SK-N-SH (cell line): ENCODE results near the gene GID4. TPM values are rescaled to one million over a fixed set of nuclear protein-coding genes. Genes with fewer than 3 reads are reported as not detected.

Experiments
- CTCF ChIA-PET: fragments of 300-600, 350-600 bp; formaldehyde crosslinking; extraction: SDS; loops from one replicate; lab custom pipeline; 2021; lab: Yijun Ruan, JAX
- POLR2A ChIA-PET: fragments of 350-600 bp; sonication (Branson Sonifier 250); formaldehyde crosslinking; extraction: SDS; loops from one replicate; lab custom pipeline; 2020; ENCODE audit warnings: antibody characterized with exemption, inconsistent platforms; lab: Yijun Ruan, JAX
- DNase-seq: peaks from one replicate; pipeline ENCODE4 v3.0.0; 2012
- H2AFZ ChIP-seq: fragments of 200-600 bp; sonication (generic); 2 replicates; pipeline ENCODE4 v1.8.1; 2016; ENCODE audit warnings: antibody characterized with exemption, mild to moderate bottlenecking, low read depth
- H3F3A ChIP-seq: fragments of 200-600 bp; sonication (generic); replicated peaks from 2 replicates; pipeline ENCODE3; 2016; ENCODE audit warnings: antibody characterized with exemption, mild to moderate bottlenecking; ENCODE audit not compliant: insufficient read depth
- H3K27ac ChIP-seq, 2 experiments: fragments of 200-500 bp in 1 of 2; fragments of 200-600 bp in 1 of 2; sonication (Bioruptor generic) in 1 of 2; sonication (generic), shearing (Covaris generic) in 1 of 2; 2 replicates each; pipeline versions ENCODE4 v1.5.1 to v1.6.1; 2014 to 2016; ENCODE audit warnings: low read depth in 2 of 2, inconsistent platforms in 1 of 2, low read length in 1 of 2, mild to moderate bottlenecking in 1 of 2, mixed read lengths in 1 of 2
- H3K27me3 ChIP-seq: fragments of 200-600 bp; sonication (generic), shearing (Covaris generic); 2 replicates; pipeline ENCODE4 v1.6.1; 2016; ENCODE audit warnings: mixed run types; ENCODE audit not compliant: insufficient read depth
- H3K36me3 ChIP-seq, 2 experiments: fragments of 200-500 bp in 1 of 2; fragments of 200-600 bp in 1 of 2; sonication (Bioruptor generic) in 1 of 2; sonication (generic) in 1 of 2; replicated peaks in 1 of 2; 2 replicates each; pipeline versions ENCODE3 to v1.5.1; 2014 to 2016; ENCODE audit warnings: low read length in 1 of 2, mild to moderate bottlenecking in 1 of 2; ENCODE audit not compliant: insufficient read depth in 2 of 2, control insufficient read depth in 1 of 2
- H3K4me1 ChIP-seq, 2 experiments: fragments of 200-500 bp in 1 of 2; fragments of 200-600 bp in 1 of 2; sonication (Bioruptor generic) in 1 of 2; sonication (generic), shearing (Covaris generic) in 1 of 2; 2 replicates each; pipeline versions ENCODE4 v1.5.1 to v1.6.1; 2014 to 2016; ENCODE audit warnings: low read depth in 1 of 2, low read length in 1 of 2, mixed run types in 1 of 2; ENCODE audit not compliant: insufficient read depth in 2 of 2, control insufficient read depth in 1 of 2
- H3K4me2 ChIP-seq: fragments of 200-600 bp; sonication (generic), shearing (Covaris generic); 2 replicates; pipeline ENCODE4 v1.6.1; 2017; ENCODE audit warnings: mixed run types
- H3K4me3 ChIP-seq, 2 experiments: fragments of 200-500 bp in 1 of 2; fragments of 200-600 bp in 1 of 2; sonication (Bioruptor generic) in 1 of 2; sonication (generic), shearing (Covaris generic) in 1 of 2; 2 replicates each; pipeline versions ENCODE4 v1.5.1 to v1.8.1; 2014 to 2016; ENCODE audit warnings: low read depth in 2 of 2, inconsistent platforms in 1 of 2, low read length in 1 of 2, mild to moderate bottlenecking in 1 of 2, mixed read lengths in 1 of 2, moderate library complexity in 1 of 2
- H3K79me2 ChIP-seq: fragments of 200-600 bp; sonication (generic); 2 replicates; pipeline ENCODE4 v1.8.1; 2017; ENCODE audit warnings: mild to moderate bottlenecking; ENCODE audit not compliant: insufficient read depth
- H3K9ac ChIP-seq: fragments of 200-600 bp; sonication (generic); 2 replicates; pipeline ENCODE4 v1.6.1; 2017; ENCODE audit warnings: mixed run types
- H3K9me2 ChIP-seq: fragments of 200-600 bp; sonication (generic); 2 replicates; pipeline ENCODE4 v1.6.1; 2017; ENCODE audit warnings: mixed run types
- H3K9me3 ChIP-seq: fragments of 200-600 bp; sonication (generic); 2 replicates; pipeline ENCODE4 v1.6.1; 2017; ENCODE audit warnings: mixed run types, mild to moderate bottlenecking, moderate library complexity
- H4K20me1 ChIP-seq: fragments of 200-600 bp; sonication (generic); 2 replicates; pipeline ENCODE4 v1.6.1; 2017; ENCODE audit warnings: mild to moderate bottlenecking, mixed run types; ENCODE audit not compliant: insufficient read depth
- CHD2 ChIP-seq: fragments of 150-350 bp; IDR thresholded peaks from 2 replicates; pipeline ENCODE4 v1.6.1; 2018; ENCODE audit warnings: low read length; ENCODE audit not compliant: partially characterized antibody
- ELF1 ChIP-seq: IDR thresholded peaks from 2 replicates; pipeline ENCODE4 v1.4.0; 2012
- EZH2phosphoT487 ChIP-seq: fragments of 200-600 bp; sonication (generic); IDR thresholded peaks from 2 replicates; pipeline ENCODE4 v1.6.1; 2017; ENCODE audit warnings: low read depth, mixed run types, mild to moderate bottlenecking, antibody characterized with exemption, moderate library complexity, borderline replicate concordance
- FOXJ3 ChIP-seq: sonication (generic); formaldehyde crosslinking; IDR thresholded peaks from 2 replicates; pipeline ENCODE4 v1.5.1; 2020; ENCODE audit warnings: mild to moderate bottlenecking, missing genetic modification reagents
- FOXM1 ChIP-seq: IDR thresholded peaks from 2 replicates; pipeline ENCODE4 v1.4.0; 2012; ENCODE audit warnings: low read depth, mild to moderate bottlenecking
- MAX ChIP-seq: IDR thresholded peaks from 2 replicates; pipeline ENCODE4 v1.4.0; 2012; ENCODE audit warnings: low read depth
- NFIC ChIP-seq: IDR thresholded peaks from 2 replicates; pipeline ENCODE4 v1.4.0; 2012; ENCODE audit warnings: borderline replicate concordance
- PBX3 ChIP-seq: IDR thresholded peaks from 2 replicates; pipeline ENCODE4; 2012
- RCOR1 ChIP-seq: fragments of 150-350 bp; IDR thresholded peaks from 2 replicates; pipeline ENCODE4 v1.6.1; 2017; ENCODE audit warnings: antibody characterized with exemption, low read length
- REST ChIP-seq: IDR thresholded peaks from 2 replicates; pipeline ENCODE4 v1.6.1; 2012; ENCODE audit warnings: mild to moderate bottlenecking, low read depth, low read length, moderate library complexity
- RFX5 ChIP-seq: IDR thresholded peaks from 2 replicates; pipeline ENCODE4 v1.6.1; 2012; ENCODE audit warnings: mild to moderate bottlenecking, improper control_type of control experiment, low read length
- RXRA ChIP-seq: IDR thresholded peaks from 2 replicates; pipeline ENCODE4 v1.4.0; 2012; ENCODE audit warnings: low read depth, mild to moderate bottlenecking, borderline replicate concordance
- SIN3A ChIP-seq: IDR thresholded peaks from 2 replicates; pipeline ENCODE4 v1.6.1; 2012; ENCODE audit warnings: low read depth, mild to moderate bottlenecking, low read length, moderate library complexity, borderline replicate concordance
- TAF1 ChIP-seq: IDR thresholded peaks from 2 replicates; pipeline ENCODE4 v1.6.1; 2012; ENCODE audit warnings: low read depth, mild to moderate bottlenecking, low read length, moderate library complexity, borderline replicate concordance
- TEAD4 ChIP-seq: IDR thresholded peaks from 2 replicates; pipeline ENCODE4 v1.4.0; 2012; ENCODE audit warnings: mild to moderate bottlenecking, borderline replicate concordance; ENCODE audit not compliant: insufficient read depth
- WGBS: methylation state at CpG from one replicate; pipeline ENCODE4 v1.1.6; 2017; ENCODE audit warnings: low lambda C conversion rate; 5-methylcytosine and 5-hydroxymethylcytosine counted together
- polyA plus RNA-seq, 3 experiments: library from polyadenylated mRNA; depleted of rRNA; stranded (reverse); fragments of >200 nt; gene quantifications; 2 replicates each; pipeline ENCODE4 v1.2.3, GENCODE V29; 2012
- TF ChIP-seq, protein P1 (sequence below): IDR thresholded peaks from 2 replicates; pipeline ENCODE4 v1.4.0; 2012; ENCODE audit warnings: low read depth, borderline replicate concordance

Gene GID4
- polyA plus RNA-seq, 1 of the 3 experiments (the other 2 are of a cell fraction): 4.3 TPM

DNA sequence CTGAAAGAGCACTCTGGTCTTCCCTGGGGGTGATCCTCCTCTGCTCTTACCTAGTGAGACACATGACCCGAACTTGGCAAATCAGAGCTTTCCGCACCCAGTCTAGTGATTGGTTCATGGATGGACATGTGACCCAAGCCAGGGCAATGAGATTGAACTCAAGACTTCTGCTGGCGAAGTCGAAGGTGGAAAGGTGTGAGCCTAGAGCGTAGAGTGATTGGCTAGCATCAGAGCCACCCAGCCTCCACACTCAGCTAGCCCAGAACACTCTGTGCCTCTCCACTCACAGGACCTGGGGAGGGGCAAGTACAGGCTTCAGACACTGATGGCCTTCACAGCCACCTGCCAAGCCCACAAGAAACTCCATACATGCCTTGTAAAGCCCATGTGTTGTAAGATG, 17.8 kb upstream of the GID4 start:
- Histone ChIP-seq H3K79me2 (no peaks in the 10 kb centered on the region), H3K9me2 (no peaks in the 10 kb centered on the region), H3K36me3 (peaks cover 0 to 10% of the 10 kb centered on the region in 2 experiments), H2AFZ (no peak overlapping the region), H3K4me3 (no peak overlapping the region), H4K20me1 (no peaks in the 10 kb centered on the region), H3K4me2 (no peak overlapping the region), H3K4me1 (peaks cover 9 to 50% of the 10 kb centered on the region in 2 experiments; a peak in 2 of 4 replicates), H3K27ac (no peak overlapping the region), H3F3A (peaks cover under 1% of the 10 kb centered on the region), H3K9ac (no peak overlapping the region), H3K9me3 (no peaks in the 10 kb centered on the region), H3K27me3 (no peaks in the 10 kb centered on the region)
- WGBS: 96% methylated on average over 5 of the region's 5 CpGs
- POLR2A ChIA-PET: no interaction called here
- CTCF ChIA-PET: interaction anchor here (1.2 kb wide), 1 partner anchor 17 kb away, joined by 3 read pairs; no protein-coding TSS in a partner anchor
- TF ChIP-seq CHD2 (no peak), ELF1 (no peak), PBX3 (no peak), FOXJ3 (CRISPR knock-in tag) (no peak), RFX5 (no peak), RCOR1 (no peak), TEAD4 (no peak), EZH2phosphoT487 (no peak), FOXM1 (no peak), SIN3A (no peak), NFIC (no peak), REST (no peak), TAF1 (no peak), MAX (no peak), RXRA (no peak)
- TF ChIP-seq, protein P1, sequence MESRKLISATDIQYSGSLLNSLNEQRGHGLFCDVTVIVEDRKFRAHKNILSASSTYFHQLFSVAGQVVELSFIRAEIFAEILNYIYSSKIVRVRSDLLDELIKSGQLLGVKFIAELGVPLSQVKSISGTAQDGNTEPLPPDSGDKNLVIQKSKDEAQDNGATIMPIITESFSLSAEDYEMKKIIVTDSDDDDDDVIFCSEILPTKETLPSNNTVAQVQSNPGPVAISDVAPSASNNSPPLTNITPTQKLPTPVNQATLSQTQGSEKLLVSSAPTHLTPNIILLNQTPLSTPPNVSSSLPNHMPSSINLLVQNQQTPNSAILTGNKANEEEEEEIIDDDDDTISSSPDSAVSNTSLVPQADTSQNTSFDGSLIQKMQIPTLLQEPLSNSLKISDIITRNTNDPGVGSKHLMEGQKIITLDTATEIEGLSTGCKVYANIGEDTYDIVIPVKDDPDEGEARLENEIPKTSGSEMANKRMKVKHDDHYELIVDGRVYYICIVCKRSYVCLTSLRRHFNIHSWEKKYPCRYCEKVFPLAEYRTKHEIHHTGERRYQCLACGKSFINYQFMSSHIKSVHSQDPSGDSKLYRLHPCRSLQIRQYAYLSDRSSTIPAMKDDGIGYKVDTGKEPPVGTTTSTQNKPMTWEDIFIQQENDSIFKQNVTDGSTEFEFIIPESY: no peak
- no peak for DNase-seq
